GM12891 (cell line): Measurements from ENCODE around the gene MRI1.

Experiments
- PAX5 ChIP-seq: IDR thresholded peaks from 2 replicates; pipeline ENCODE4 v1.6.1; 2011; ENCODE audit warnings: low read length, moderate library complexity, mild to moderate bottlenecking; ENCODE audit not compliant: insufficient read depth, severe bottlenecking
- POLR2A ChIP-seq: IDR thresholded peaks from 2 replicates; pipeline ENCODE4 v1.6.1; 2011; ENCODE audit warnings: low read depth, low read length, control low read depth
- POLR2AphosphoS5 ChIP-seq: IDR thresholded peaks from 2 replicates; pipeline ENCODE4 v1.6.1; 2011; ENCODE audit warnings: low read depth, low read length, control low read depth
- TAF1 ChIP-seq: IDR thresholded peaks from 2 replicates; pipeline ENCODE4 v1.6.1; 2011; ENCODE audit warnings: low read depth, low read length, control low read depth

DNA sequence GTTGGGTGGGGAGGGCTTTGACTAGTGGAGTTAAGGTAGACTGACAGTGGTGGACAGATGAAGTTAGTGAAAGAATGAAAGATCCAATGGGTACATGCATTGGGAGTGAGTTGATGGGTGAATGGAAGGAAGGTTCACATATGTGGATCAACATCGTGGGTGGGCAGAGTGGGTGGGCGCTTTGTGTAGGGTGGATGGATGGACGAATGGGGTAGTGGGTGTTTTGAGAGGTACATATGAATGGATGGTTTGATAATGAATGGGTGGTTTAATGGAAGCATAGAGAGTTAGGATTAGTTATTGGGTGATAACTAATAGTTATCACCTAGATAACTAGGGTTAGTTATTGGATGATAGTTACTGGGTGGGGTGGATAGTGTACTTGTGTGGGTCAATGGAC is 42.4 kb downstream of the MRI1 start:
- no peak for TF ChIP-seq POLR2AphosphoS5
- TF ChIP-seq PAX5: no peak
- no peak for TF ChIP-seq POLR2A
- TF ChIP-seq TAF1: no peak
